WI38 (cell line): ENCODE measurements around the gene LATS1.
A peak's percentile ranks its signal among the peaks of the same experiment; 100 is the strongest.

Experiments
- H3K4me3 ChIP-seq: 2 replicates; pipeline ENCODE4 v1.5.1; 2011; ENCODE audit warnings: low read depth, mild to moderate bottlenecking, control low read depth, low read length
- CTCF ChIP-seq: IDR thresholded peaks from 2 replicates; pipeline ENCODE4 v1.5.1; 2012; ENCODE audit warnings: low read depth, mild to moderate bottlenecking, control low read depth, low read length

LATS1 gene

GRCh38 chr6:149717588-149718458, at the start of gene LATS1:
LATS1 (minus strand) TSS chr6:149718101; CDS start chr6:149702126, 15,975 bp downstream.
- no peak for TF ChIP-seq CTCF
- peak within 1 kb of the TSS; percentile 77 for H3K4me3 ChIP-seq

- no peak overlapping the region for H3K4me3 ChIP-seq
- no peak for TF ChIP-seq CTCF
Observed at GRCh38 chr6:149766156-149766769, 48.4 kb upstream of the LATS1 start.

GRCh38 chr6:149763866-149764265, 46.0 kb upstream of the LATS1 start:
- TF ChIP-seq CTCF = no peak

GRCh38 chr6:149761438-149761837, 43.5 kb upstream of the LATS1 start:
- no peak overlapping the region for H3K4me3 ChIP-seq
- TF ChIP-seq CTCF = no peak

More at GRCh38 chr6:149763866-149764265, 46.0 kb upstream of the LATS1 start:
- H3K4me3 ChIP-seq = no peak overlapping the region

- no peak overlapping the region for H3K4me3 ChIP-seq
- no peak for TF ChIP-seq CTCF
Observed at GRCh38 chr6:149756261-149756636, 38.3 kb upstream of the LATS1 start.

- H3K4me3 ChIP-seq = no peak overlapping the region
- TF ChIP-seq CTCF = no peak
Observed at GRCh38 chr6:149755300-149756260, 37.7 kb upstream of the LATS1 start.
